ENCODE results near the gene PWWP2B. TPM values are rescaled to one million over a fixed set of nuclear protein-coding genes. Genes with fewer than 3 reads are reported as not detected.
A peak's percentile ranks its signal among the peaks of the same experiment; 100 is the strongest.

PWWP2B gene
- total and polyA plus RNA-seq, 2 experiments from 2014 or later, result 2.3 to 12.8 TPM

- DNase-seq (ENCODE audit: low spot score), result peak; percentile 77
- no peak overlapping the region for H3K27ac Mint-ChIP-seq
- no peaks in the 10 kb centered on the region for H4K20me1 ChIP-seq (replicated peaks; ENCODE audit: insufficient read depth)
- H3K4me2 ChIP-seq, result peak overlapping the region; percentile 62; the same call in 1 of the 2 replicates
- no peaks in the 10 kb centered on the region for H3K36me3 ChIP-seq (ENCODE audit: insufficient read depth)
- no peak overlapping the region for H2AFZ ChIP-seq
- H3K79me2 ChIP-seq (replicated peaks; ENCODE audit: insufficient read depth), result no peaks in the 10 kb centered on the region
- peaks cover 3% of the 10 kb centered on the region; the same call in 1 of the 3 replicates for H3K36me3 Mint-ChIP-seq (ENCODE audit: low read depth)
- no peak overlapping the region for H3K27ac ChIP-seq (ENCODE audit: low read depth)
- no peaks in the 10 kb centered on the region for H3F3A ChIP-seq (replicated peaks; ENCODE audit: low read depth)
- H3K9me3 Mint-ChIP-seq, result peaks cover 5% of the 10 kb centered on the region; the same call in 1 of the 3 replicates
- peaks cover 14% of the 10 kb centered on the region for H3K27me3 Mint-ChIP-seq (ENCODE audit: insufficient read depth, low read depth, poor library complexity)
- peaks cover 9% of the 10 kb centered on the region; the same call in 1 of the 2 replicates for H3K4me1 ChIP-seq (ENCODE audit: insufficient read depth)
- H3K4me1 Mint-ChIP-seq, result peaks cover 12% of the 10 kb centered on the region
- H3K9me2 ChIP-seq (ENCODE audit: insufficient read depth), result peaks cover 14% of the 10 kb centered on the region
- H3K4me3 ChIP-seq, result no peak overlapping the region
- no peaks in the 10 kb centered on the region for H3K27me3 ChIP-seq (ENCODE audit: insufficient read depth)
- peak; percentile 67 for ATAC-seq
- TF ChIP-seq CREB1 (CRISPR knock-in tag; IDR thresholded peaks at IDR 0.05; ENCODE audit: low read depth) (no peak), ZNF462 (CRISPR knock-in tag; IDR thresholded peaks at IDR 0.05) (no peak), ZNF331 (CRISPR knock-in tag; IDR thresholded peaks at IDR 0.05; ENCODE audit: low read depth) (no peak), CTCF (conservative IDR thresholded peaks at IDR 0.05; ENCODE audit: low read depth in 2 of 2) (no peak), ZNF114 (CRISPR knock-in tag; IDR thresholded peaks at IDR 0.05) (no peak), REST (IDR thresholded peaks at IDR 0.05; ENCODE audit: unreplicated experiment) (no peak), EZH2 (IDR thresholded peaks at IDR 0.05; ENCODE audit: low read depth, unreplicated experiment) (no peak), JUNB (IDR thresholded peaks at IDR 0.05; ENCODE audit: unreplicated experiment) (no peak), ETS1 (IDR thresholded peaks at IDR 0.05) (no peak), EZH2phosphoT487 (IDR thresholded peaks at IDR 0.05; ENCODE audit: unreplicated experiment) (no peak), NANOG (IDR thresholded peaks at IDR 0.05; ENCODE audit: borderline replicate concordance) (no peak), STAT1 (IDR thresholded peaks at IDR 0.05; ENCODE audit: unreplicated experiment) (no peak), POLR2AphosphoS5 (IDR thresholded peaks at IDR 0.05; ENCODE audit: low read depth) (no peak)
- no peak overlapping the region for H3K4me3 Mint-ChIP-seq
Observed at GRCh38 chr10:132388891-132389432, 8.0 kb upstream of the PWWP2B start.
